Heart left ventricle (tissue), 13 donors: ENCODE results near the gene DHCR7.

Source experiments
- CTCF ChIP-seq, 12 donors: fragments of 200-600 bp; sonication (generic) in 4 of 12; IDR thresholded peaks; one replicate each; pipeline versions ENCODE4 v1.5.0 to v1.8.0; 2018 to 2022; ENCODE audit warnings: antibody characterized with exemption in 12 of 12, mild to moderate bottlenecking in 5 of 12
- POLR2A ChIP-seq, 2 donors: fragments of 450-650 bp; IDR thresholded peaks; one replicate each; pipeline ENCODE4 v1.6.1; 2017; ENCODE audit warnings: antibody characterized with exemption in 2 of 2, mild to moderate bottlenecking in 2 of 2, moderate library complexity in 2 of 2
- donor health status: ischemic (EF 13 %, LVEDD 7.1; RV severe dilation, severe dysfunction).
- donor health status: DM: no; HTN: yes; CAD: no.
- donor health status: DM: no; HTN: no; CAD: no.
- donor health status: ischemic (EF 25% LVEDD 6.9; RV normal size, moderate dysfunction).
- donor health status: ischemic (EF 25% LVEDD 5.7; RV mildly dilated, moderate dysfunction).
- donor health status: ischemic (EF 35%, LVEDD 5.7; RV mildly dilated, moderate dysfunction).
- donor health status: nonischemic (EF 11% LVEDD 7.7; RV severe dilation, severe dysfunction).
- donor health status: DM: yes; HTN: yes; CAD: no.
- donor health status: PGD.
- donor health status: ischemic (EF 29% LVEDD 5.4; RV normal size, mild dysfunction).
- donor health status: nonischemic (EF 23%, LVEDD 6.1; RV moderate dilation, normal function).

DNA sequence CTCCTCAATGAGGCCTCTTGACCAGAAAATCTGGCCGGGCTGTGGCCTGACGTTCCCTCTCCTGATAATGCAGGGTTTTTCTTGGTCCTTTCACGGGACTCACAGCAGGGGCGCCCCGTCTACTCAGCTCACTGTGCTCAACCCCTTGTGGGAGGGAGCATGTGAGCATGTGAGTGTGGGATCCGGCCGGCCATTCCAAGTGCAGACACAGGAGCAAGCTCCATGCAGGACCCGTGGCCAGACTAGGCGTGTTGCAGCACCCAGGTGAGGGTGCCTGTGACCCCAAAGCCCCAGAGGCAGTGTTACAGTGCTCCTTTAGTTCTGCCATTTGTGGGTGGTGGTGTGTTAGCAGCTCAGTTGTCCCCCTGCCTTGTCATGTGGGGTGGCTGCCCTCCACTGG lies 18.0 kb downstream of the DHCR7 start:
- TF ChIP-seq CTCF (IDR thresholded peaks at IDR 0.05): no peak
- TF ChIP-seq POLR2A (IDR thresholded peaks at IDR 0.05): no peak
